G401.6 (cell line): ENCODE results near the gene OXSR1.
"Not testable (repeated sequence)": the region's sequence is repeated elsewhere in the genome, so short reads cannot be mapped to it uniquely, and the experiment has no call there.

Experiments
- FAIRE-seq: peaks from 2 replicates; lab custom pipeline; 2012; peaks lifted over from hg19 to GRCh38; lab: Jason Lieb, UNC

The OXSR1 gene

DNA sequence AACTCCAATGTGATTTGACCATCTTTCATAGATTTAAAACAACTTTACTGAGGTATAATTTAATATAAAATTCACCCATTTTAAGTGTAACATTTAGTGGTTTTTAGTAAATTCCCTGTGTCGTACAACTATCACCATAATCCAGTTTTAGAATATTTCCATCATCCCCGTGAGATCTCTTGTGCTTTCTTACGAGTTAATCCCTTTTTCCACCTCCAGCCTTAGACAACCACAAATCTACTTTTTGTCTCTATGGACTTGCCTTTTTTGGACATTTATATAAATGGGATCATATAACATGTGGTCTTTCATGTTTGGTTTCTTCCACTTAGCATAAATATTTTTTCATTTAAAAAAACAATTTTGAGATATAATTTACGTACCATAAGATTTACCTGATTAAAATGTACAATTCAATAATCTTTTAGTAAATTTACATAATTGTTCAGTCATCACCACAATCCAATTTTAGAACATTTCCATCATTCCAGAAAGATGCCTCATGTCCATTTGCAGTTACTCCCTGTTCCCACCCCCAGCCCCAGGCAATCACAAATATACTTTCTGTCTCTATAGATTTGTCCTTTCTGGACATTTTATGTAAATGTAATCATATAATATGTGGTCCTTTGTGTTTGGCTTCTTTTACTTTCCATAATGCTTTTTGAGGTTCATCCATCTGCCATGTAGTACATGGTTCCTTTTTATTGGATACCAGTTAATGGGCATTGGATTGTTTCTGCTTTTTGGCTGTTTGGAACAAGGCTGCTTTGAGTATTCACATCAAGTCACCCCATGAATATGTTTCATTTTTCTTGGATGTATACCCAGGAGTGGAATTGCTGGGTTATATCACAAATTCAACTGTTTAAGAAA, 3.1 kb downstream of the OXSR1 start:
- FAIRE-seq, result no peak

DNA sequence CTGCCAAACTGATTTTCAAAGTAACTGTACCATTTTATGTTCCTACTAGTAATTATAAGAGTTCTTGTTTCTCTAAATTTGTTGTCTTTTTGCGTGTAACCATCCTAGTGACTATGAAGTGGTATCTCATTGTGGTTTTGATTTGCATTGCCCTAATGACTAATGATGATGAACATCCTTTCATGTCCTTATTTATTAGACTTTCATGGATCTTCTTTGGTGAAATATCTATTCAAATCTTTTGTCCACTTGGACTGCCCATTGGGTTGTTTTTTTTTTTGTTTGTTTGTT, 3.6 kb downstream of the OXSR1 start:
- FAIRE-seq, result no peak

DNA sequence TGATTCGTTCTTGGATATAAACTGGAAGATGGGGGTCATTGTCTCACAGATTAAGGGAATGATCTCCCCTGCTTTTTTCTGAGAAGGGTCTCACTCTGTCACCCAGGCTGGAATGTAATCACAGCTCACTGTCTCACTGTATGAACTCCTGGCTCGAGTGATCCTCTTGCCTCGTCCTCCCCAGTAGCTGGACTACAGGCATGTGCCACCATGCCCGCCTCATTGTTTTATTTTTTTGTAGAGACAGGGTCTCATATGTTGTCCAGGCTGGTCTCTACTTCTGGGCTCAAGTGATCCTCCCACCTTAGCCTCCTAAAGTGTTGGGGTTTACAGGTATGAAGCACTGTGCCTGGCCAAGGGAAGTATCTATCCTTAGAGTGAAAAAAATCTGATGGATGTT, 5.4 kb downstream of the OXSR1 start:
- FAIRE-seq, result no peak

DNA sequence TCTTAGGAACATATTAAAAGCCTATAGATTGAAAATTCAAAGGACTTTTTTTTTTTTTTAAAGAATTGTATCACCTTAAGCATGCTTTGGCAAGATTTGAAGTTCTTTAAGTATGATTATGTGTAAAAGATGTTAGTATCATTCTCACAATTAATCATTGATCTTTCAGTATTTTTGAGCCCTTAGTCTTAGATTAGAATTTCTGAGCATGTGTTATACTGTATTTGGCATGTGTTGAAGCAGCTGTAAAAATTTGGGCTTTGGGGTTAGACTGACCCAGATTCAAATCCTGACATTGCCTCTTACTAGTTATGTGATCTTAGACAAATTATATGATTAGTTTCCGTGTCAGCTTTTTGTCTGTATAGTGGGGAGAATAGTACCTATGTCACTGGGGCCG, 6.3 kb downstream of the OXSR1 start:
- no peak for FAIRE-seq

DNA sequence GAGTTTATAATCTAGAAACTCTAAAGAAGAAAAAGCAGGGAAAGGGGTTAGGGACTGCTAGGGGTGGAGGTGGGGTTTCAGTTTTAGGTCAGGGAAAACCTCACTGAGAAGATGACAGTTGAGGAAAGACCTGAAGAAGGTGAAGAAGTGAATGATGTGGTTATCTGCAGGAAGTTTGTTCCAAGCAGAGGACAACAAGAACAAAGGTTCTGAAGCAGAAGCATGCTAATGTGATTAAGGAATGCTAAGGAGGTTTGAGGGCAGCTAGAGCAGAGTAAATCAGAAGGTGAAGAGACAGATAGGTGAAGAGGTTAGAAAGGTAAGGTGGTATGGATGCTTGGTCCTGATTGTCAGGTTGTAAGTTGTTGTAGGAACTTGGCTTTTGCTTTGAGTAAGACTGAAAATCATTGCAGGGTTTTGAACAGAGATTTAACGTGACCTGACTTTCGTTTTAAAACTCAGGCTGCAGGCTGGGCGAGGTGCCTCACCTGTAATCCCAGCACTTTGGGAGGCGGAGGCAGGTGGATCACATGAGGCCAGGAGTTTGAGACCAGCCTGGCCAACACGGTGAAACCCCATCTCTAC, 8.6 kb downstream of the OXSR1 start:
- no peak for FAIRE-seq

DNA sequence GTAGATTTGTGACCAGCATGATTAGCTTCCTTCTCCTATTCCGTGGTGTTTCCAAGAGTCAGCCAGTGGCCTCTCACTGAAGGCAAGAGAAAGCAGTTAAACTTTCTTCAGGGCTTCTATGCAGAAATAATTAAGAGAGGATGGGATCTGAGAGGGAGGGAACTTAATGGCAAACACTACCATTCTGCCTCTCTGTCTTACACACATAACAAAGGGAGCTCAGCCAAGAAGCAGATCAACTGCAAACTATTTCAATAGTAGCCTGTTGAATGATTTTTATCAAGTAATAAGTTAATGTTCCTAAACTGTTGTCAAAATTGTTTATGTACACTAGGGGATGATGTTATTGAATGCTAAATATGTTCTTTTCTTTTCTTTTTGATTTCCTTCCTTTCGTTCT, 11.8 kb downstream of the OXSR1 start:
- FAIRE-seq, result no peak

DNA sequence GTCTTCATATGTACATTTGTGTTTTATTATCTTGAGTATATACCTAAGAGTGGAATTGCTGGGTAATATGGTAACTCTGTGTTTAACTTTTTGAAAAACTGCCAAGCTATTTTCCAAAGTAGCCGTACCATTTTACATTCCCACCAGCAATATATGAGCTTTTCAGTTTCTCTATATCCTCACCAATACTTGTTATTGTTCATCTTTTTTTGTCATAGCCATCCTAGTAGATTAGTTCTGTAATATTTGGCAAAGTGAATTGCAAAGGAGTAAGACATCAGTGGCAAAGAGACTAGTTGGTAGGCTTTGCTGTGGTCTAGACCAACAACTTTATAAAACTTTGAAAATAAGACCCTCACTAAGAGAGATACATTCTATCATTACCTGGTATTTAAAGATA, 21.4 kb downstream of the OXSR1 start:
- no peak for FAIRE-seq

DNA sequence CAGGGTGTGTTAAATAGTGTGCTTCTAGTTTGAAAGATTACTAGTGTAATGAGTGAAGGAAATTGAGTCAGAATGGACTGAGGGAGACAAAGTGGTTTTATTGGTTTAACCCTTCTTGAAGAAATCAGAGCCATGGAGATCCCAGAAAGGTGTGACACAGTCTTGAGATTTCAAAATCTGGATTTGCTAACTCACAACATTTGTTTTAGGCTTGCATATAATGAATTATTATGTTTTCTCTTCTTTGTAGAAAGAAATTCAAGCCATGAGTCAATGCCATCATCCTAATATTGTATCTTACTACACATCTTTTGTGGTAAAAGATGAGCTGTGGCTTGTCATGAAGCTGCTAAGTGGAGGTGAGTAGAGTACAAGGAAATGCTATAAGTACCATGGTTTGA, 25.1 kb downstream of the OXSR1 start:
- FAIRE-seq, result no peak

DNA sequence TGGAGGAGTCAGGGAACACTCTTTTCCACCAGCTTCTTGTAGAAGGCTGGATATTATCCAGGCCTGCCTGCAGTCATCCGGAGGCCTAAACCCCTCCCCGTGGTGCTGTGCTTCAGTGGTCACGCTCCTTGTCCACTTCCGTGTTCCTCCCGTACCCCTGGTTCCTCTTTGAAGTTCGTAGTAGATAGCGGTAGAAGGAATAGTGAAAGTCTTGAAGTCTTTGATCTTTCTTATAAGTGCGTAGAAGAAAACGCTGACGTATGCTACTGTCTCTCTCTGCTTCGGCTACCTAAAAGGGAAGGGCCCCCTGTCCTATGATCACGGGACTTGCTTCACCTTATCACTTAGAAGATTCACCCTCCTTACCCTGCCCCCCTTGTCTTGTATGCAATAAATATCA, 37.6 kb downstream of the OXSR1 start:
- FAIRE-seq, result not testable (repeated sequence)

DNA sequence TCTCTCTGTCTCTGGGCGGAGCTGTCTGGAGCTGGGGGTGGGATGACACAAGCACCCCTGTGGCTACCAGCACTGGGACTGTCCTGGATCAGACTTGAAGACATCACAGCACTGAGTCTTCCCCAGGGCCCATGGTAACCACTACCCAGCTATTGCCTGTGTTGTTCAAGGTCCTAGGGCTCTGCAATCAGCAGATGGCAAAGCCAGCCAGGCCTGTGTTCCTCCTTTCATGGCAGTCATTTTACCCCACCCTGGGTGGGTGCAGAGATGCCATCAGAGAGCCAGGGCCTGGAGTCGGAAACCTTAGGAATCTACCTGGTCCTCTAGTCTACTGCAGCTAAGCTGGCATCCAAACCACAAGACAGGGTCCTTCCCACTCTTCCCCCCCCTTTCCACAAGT, 38.4 kb downstream of the OXSR1 start:
- FAIRE-seq, result no peak

DNA sequence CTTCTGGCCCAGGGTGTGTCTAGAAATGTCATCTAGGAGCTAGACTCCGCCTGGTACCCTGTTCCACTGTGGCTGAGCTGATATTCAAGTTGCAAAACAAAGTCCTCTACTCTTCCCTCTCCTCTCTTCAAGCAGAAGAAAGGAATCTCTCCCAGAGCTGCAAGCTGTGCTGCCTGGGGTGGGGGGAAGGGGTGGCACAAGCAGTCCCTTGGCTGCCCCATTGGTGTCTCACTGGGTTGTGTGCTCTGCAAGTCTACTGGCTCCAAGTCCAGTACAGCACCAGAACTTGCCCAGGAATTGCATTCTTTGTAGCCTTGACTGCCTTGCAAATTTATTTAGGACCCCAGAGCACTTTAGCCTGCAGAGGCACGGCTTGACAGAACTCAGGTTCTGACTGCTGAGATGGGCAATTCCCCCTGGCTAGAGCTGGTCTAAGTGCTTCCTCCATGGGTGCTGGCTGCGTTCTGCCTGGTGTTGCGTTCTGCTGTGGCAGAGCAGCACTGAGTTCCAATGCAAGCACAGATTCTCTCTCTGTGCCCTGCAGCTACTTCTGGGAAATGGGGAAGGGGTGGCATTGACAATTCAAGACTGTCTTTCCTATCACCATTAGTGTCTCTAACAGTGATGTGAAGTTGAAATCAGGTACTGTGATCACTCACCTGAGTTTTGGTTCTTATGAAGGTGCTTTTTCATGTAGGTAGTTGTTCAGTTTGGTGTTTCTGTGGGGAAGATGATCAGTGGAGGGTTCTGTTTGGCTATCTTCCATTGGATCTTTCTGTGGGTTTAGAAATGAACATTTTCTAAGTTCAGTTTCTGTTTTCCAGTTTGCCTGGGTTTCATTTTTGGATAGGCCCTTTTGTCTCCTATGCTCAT, 39.5 kb downstream of the OXSR1 start:
- no peak for FAIRE-seq

DNA sequence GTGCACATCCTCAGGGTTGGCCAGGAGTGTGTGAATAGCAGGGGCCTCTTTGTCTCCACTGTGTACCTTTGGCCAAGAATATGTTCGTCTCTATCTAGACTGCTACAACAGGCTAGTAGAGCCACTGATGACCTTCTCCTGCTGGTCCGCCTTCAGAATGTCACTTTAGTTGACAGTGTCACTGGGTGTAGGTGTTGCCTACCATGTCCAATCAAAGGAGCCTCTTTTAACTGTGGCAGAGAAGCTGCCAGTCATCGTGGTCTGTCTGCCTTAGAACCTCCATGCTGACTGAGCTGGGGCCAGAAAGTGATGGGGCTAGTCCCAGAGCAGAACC, 40.1 kb downstream of the OXSR1 start:
- FAIRE-seq, result no peak

DNA sequence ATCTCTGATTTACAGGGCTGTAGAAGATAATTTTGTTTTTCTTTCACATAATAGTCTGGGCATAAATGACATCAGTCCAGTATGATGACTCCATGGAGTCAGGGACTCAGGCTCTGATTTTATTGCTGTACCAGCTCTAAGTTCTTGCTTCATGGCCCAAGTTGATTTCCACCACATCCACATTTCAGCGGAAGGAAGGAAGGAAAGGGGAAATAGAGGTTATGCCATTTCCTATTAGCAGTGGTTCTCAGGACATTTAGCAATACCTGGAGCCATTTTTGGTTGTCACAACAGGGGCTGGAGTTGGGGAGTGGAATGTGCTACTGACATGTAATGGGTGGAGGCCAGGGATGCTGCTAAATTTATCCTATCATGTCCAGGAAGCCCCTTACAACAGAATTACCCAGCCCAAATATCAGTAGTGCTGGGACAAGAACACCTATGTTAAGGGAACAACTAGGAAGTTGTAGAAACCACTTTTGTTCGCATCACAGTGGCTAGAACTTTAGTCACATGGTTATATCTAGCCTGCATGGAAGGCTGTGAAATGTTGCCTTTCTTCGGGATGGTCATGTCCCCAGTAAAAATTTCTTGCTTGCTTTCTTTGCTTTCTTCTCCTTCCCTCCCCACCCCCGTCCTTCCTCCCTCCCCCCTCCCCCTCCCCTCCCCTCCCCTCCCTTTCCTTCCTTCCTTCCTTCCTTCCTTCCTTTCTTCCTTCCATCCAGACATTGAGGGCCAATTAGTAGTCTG, 42.1 kb downstream of the OXSR1 start:
- FAIRE-seq, result no peak

DNA sequence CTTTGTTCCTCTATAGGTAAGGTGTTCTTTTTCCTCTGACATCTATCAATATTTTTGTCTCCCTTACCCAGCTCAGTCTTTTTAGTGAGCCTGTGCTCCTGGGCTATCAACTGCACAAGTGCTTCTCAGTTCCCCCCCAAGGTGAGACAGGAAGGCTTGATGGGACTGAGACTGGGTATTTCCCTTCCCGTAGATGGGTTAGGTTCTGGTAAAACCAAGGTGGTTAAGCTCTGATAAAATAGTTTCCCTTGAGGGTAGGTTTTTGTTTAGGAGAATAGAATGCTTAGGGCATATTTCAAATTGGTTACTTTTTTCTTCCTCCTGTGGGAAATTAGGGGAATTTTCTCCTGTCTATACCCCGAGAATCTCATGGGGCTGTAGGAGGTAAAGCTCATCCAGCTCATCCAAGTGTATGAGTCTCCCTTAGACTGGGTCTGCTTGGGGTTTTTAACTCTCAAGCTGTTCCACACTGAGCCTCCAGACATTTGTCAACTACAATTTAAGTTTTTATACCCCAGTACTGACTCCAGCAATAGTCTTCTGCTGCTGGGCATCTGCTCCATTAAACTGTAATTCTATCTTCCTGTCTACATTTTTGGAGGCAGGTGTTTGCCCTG, 44.9 kb downstream of the OXSR1 start:
- FAIRE-seq, result no peak

DNA sequence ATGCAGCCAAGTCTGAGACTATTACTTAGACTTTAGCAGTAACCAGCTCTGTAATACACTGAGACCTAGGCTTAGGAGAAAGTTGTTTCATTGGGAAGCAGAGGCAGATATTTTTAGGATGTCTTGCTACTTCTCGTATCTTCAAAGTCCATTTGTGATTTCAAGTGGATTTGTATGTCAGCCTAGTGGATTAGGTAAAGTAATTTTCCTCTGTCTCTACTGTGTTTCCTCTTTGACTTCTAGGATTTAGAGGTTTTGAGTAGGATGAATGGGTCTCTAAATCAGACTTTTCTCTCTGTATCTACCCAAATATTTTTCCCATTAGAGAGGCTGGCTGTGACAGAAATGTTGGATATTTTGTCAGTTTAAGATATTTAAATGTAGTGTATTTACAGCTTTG, 46.8 kb downstream of the OXSR1 start:
- FAIRE-seq, result no peak

DNA sequence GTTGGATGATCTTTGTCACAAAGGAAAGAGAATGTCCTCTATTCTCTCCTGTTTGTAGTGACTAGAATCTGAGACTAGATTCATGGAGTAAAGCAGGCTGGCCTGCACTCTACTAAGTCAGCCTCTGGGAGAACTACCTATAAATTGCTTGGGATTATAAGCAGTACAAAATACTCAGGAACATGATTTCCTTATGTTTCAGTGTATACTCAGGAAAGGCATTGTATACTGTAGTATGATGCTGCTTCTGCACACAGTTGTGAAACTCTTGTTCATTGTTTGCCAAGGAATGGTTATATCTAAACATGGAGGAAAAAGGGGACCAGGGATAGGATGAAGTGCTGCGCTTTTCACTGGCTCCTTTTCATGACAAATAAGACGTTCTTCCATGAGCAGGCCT, 49.2 kb downstream of the OXSR1 start:
- FAIRE-seq, result no peak

DNA sequence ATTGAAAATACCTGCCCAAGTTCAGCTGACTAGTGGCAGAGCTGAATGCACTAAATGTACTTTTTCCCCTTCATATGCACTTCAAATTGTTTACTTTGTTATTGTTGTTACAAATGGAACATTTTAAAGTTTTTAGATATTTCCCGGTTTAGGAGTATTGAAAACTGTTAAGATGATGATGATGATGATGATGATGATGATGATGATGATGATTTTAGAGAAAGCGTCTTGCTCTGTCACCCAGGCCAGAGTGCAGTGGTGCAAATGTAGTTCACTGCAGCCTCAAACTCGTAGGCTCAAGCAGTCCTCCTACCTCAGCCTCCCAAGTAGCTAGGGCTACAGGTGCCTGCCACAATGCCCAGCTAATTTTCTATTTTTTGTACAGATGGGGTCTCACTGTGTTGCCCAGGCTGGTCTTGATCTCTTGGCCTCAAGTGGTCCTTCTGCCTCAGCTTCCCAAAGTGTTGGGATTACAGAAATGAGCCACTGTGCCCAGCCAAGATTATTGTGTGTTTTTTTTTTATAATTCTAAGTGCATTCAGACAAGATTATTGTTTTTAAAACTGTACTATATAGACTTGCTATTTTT, 54.4 kb downstream of the OXSR1 start:
- no peak for FAIRE-seq

DNA sequence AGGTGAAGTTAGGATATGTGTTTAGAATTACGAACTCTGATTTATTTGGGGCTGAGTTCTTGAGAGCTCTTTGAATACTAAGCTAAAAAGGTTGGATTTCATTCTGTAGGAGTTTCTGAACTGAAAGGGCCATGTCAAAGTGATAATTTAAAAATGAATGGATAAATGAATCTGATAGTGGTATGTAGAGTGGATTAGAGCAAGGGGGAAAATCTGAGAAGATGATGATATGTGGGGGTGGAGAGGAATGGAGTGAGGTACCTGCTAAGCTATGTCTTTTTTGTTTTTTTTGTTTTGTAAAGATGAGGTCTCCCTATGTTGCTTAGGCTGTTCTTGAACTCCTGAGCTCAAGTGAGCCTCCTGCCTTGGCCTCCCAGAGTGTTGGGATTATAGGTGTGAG, 55.7 kb downstream of the OXSR1 start:
- FAIRE-seq, result no peak

DNA sequence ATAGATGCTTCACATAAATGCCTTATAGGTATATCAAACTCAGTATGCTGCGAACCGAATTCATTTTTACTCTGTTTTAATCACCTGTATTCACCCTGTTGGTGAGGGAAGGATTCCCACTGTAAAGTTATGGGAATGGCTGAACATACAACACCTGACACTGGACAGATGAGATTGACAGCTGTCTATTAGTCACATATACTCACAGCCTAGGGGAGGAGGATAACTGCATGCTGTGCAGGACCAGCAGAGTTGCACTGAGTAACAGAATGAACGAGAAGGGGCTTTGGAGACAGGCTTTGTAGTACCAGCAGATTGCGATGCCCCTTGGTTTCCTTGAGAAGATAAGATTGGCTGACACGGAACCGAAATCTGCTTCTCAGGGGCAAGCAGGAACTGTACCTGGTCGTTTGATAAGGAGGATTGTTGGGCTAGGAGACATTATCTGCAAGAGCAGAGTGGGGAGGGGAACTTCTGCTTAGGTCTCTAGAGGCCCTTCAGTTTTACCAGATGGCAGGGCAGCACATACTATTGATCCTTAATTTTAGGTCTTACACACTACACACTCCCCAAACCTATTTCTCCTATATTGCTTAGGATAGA, 56.8 kb downstream of the OXSR1 start:
- FAIRE-seq, result no peak

DNA sequence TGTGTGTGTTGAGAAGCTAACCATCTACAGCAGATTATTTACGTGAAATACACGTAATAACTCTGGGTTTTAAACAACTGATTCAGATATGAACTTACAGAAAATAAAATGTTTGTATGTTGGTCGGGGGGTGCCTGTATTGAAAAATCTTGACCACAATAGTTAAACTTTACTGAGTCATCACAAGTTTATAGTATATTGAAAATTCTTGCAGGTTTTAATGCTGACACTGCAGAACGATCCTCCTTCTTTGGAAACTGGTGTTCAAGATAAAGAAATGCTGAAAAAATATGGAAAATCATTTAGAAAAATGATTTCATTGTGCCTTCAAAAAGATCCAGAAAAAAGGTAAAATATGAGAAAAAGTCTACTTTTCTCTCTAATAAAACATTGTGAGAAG, 59.0 kb downstream of the OXSR1 start:
- FAIRE-seq, result no peak

DNA sequence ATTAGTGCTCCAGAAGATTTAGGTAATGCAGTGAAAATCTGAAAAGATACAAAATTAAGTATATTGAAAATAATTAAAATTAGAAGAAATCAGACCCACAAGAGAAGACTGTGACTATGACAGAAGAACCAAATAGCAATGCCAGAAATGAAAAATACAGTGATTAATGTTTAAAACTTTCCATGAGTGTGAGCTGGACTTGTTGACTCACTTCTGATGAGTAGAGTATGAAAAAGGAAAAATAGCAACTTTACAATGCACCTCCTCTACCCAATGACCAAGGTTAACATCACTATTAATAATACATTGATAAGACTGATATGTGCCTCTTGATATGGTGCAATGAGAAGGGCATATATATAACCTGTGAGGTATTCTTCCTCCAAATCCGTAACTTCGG, 60.9 kb downstream of the OXSR1 start:
- no peak for FAIRE-seq

DNA sequence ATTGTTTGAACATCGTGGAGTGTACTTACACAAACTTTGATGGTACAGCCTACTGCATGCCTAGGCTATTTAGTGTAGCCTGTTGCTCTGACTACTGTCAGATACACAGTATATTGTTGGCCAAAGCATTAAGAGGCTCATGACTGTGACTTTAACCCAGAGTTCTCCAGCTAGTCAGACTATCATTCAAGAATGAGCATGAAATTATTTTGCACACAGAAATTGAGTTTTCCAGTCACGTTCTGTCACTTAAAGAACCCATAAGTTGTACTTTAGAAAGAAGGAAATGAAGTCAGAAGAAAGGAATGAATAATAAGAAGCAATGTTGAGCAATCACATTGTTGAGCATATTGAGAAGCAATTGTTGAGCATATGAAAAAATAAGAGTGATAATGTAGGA, 62.7 kb downstream of the OXSR1 start:
- FAIRE-seq, result no peak
